B cell (primary cell): ENCODE results near the gene PP2D1. TPM values are rescaled to one million over a fixed set of nuclear protein-coding genes. Genes with fewer than 3 reads are reported as not detected.

Experiments
- ATAC-seq: fragments of 200-7000 bp; cut with Tn5 transposase; one replicate; pipeline ENCODE4 v1.10.0; 2021; ENCODE audit warnings: low read depth, mild to moderate bottlenecking, moderate number of reproducible peaks, moderate library complexity
- CTCF ChIA-PET: fragments of 350-600 bp; sonication (Branson Sonifier 250); formaldehyde crosslinking; loops from one replicate; lab custom pipeline; 2021; ENCODE audit warnings: antibody characterized with exemption, inconsistent platforms; lab: Charles Lee
- POLR2A ChIA-PET: fragments of 350-600 bp; sonication (Branson Sonifier 250); formaldehyde crosslinking; loops from one replicate; lab custom pipeline; 2021; ENCODE audit warnings: antibody characterized with exemption; lab: Charles Lee
- DNase-seq: peaks from one replicate; pipeline ENCODE4 v3.0.0; 2013
- H2AFZ ChIP-seq: 2 replicates; pipeline ENCODE4 v1.6.1; 2012; ENCODE audit warnings: mild to moderate bottlenecking, low read depth, low read length; ENCODE audit not compliant: insufficient read depth, poor library complexity, severe bottlenecking
- H3K27ac ChIP-seq, 2 donors: 1 replicate in 1 of 2; 2 replicates in 1 of 2; pipeline ENCODE4 v1.5.1; 2012 to 2013; ENCODE audit warnings: low read length in 2 of 2, mild to moderate bottlenecking in 2 of 2, moderate library complexity in 1 of 2
- H3K27me3 ChIP-seq, 4 experiments: fragments of 200-600 bp in 1 of 4; sonication (generic) in 1 of 4; replicated peaks in 1 of 4; 1 replicate in 2 of 4; 2 replicates in 2 of 4; pipeline versions ENCODE4 v1.6.1 to v1.7.0; 2013 to 2016; ENCODE audit warnings: low read length in 3 of 4, mild to moderate bottlenecking in 2 of 4, mixed read lengths in 1 of 4, moderate library complexity in 1 of 4; ENCODE audit not compliant: insufficient read depth in 4 of 4, control insufficient read depth in 3 of 4; ENCODE audit errors: control extremely low read depth in 1 of 4
- H3K36me3 ChIP-seq, 2 experiments: replicated peaks in 1 of 2; 1 replicate in 1 of 2; 2 replicates in 1 of 2; pipeline versions ENCODE4 v1.6.1 to v1.7.1; 2013; ENCODE audit warnings: low read length in 1 of 2; ENCODE audit not compliant: insufficient read depth in 2 of 2, control insufficient read depth in 1 of 2; ENCODE audit errors: control extremely low read depth in 1 of 2, extremely low read depth in 1 of 2
- H3K4me1 ChIP-seq, 2 donors: fragments of 200-600 bp in 1 of 2; sonication (generic) in 1 of 2; 1 replicate in 1 of 2; 2 replicates in 1 of 2; pipeline versions ENCODE4 v1.5.1 to v1.6.1; 2013 to 2017; ENCODE audit warnings: low read length in 2 of 2; ENCODE audit not compliant: control insufficient read depth in 2 of 2, insufficient read depth in 2 of 2
- H3K4me2 ChIP-seq: replicated peaks from 2 replicates; pipeline ENCODE3; 2012; ENCODE audit warnings: mild to moderate bottlenecking, low read depth, low read length; ENCODE audit not compliant: poor library complexity, severe bottlenecking
- H3K4me3 ChIP-seq, 5 experiments: fragments of 200-600 bp in 1 of 5; sonication (generic) in 1 of 5; 1 replicate in 3 of 5; 2 replicates in 2 of 5; pipeline versions ENCODE4 v1.5.1 to v1.7.0; 2011 to 2016; ENCODE audit warnings: low read length in 4 of 5, mild to moderate bottlenecking in 4 of 5, low read depth in 2 of 5, control low read depth in 1 of 5, moderate library complexity in 1 of 5; ENCODE audit not compliant: insufficient read depth in 1 of 5; ENCODE audit errors: control extremely low read depth in 1 of 5, extremely low read depth in 1 of 5
- H3K79me2 ChIP-seq: fragments of 200-600 bp; sonication (generic); one replicate; pipeline ENCODE4 v1.6.0; 2016; ENCODE audit warnings: low read length; ENCODE audit not compliant: control insufficient read depth, insufficient read depth
- H3K9ac ChIP-seq: fragments of 200-600 bp; sonication (generic); 2 replicates; pipeline ENCODE4 v1.6.1; 2017; ENCODE audit warnings: mild to moderate bottlenecking, low read length, moderate library complexity
- H3K9me3 ChIP-seq, 3 donors: one replicate each; pipeline versions ENCODE4 v1.6.1 to v1.7.1; 2013; ENCODE audit warnings: low read length in 2 of 3; ENCODE audit not compliant: control insufficient read depth in 2 of 3, insufficient read depth in 1 of 3; ENCODE audit errors: control extremely low read depth in 1 of 3
- H4K20me1 ChIP-seq: 2 replicates; pipeline ENCODE4 v1.6.0; 2012; ENCODE audit warnings: mild to moderate bottlenecking, low read length; ENCODE audit not compliant: insufficient read depth, control insufficient read depth, poor library complexity, severe bottlenecking
- H3K27ac Mint-ChIP-seq: one replicate; pipeline ENCODE4 v1.8.0; 2021; ENCODE audit warnings: mixed read lengths
- H3K27me3 Mint-ChIP-seq: one replicate; pipeline ENCODE4 v1.8.0; 2021; ENCODE audit warnings: mixed read lengths
- H3K4me1 Mint-ChIP-seq: one replicate; pipeline ENCODE4 v1.8.0; 2021; ENCODE audit warnings: mixed read lengths
- H3K4me3 Mint-ChIP-seq: one replicate; pipeline ENCODE4 v1.8.0; 2021; ENCODE audit warnings: mixed read lengths
- H3K9me3 Mint-ChIP-seq: one replicate; pipeline ENCODE4 v1.8.0; 2022; ENCODE audit warnings: mixed read lengths; ENCODE audit not compliant: insufficient read depth
- CTCF ChIP-seq: fragments of 200-600 bp; IDR thresholded peaks from one replicate; pipeline ENCODE4 v1.8.0; 2022; ENCODE audit warnings: antibody characterized with exemption, mild to moderate bottlenecking
- EZH2 ChIP-seq: IDR thresholded peaks from 2 replicates; pipeline ENCODE4 v1.6.1; 2012; ENCODE audit warnings: borderline replicate concordance, low read depth, mild to moderate bottlenecking, moderate library complexity, low read length; ENCODE audit not compliant: insufficient read depth, poor library complexity, severe bottlenecking
- WGBS: methylation state at CpG from one replicate; pipeline ENCODE4 v1.1.5; 2013; ENCODE audit warnings: missing lambda C conversion rate; ENCODE audit not compliant: insufficient coverage; 5-methylcytosine and 5-hydroxymethylcytosine counted together
- intact Hi-C: fragments of 100-400 bp; cut with micrococcal nuclease; formaldehyde crosslinking; loops from one replicate; pipeline ENCODE4 v1.10.0; 2022
- polyA plus RNA-seq: library from polyadenylated mRNA; depleted of rRNA; stranded (reverse); fragments of >200 nt; gene quantifications from 2 replicates; pipeline ENCODE4 v1.2.3, GENCODE V29; 2012
- total RNA-seq, 2 donors: library from RNA; stranded (reverse); fragments of 120-200 nt in 1 of 2; gene quantifications; 1 replicate in 1 of 2; 2 replicates in 1 of 2; pipeline versions ENCODE4 v1.2.3 to v1.2.4, GENCODE V29; 2013 to 2022

Gene PP2D1
- total and polyA plus RNA-seq, 2 donors (not counting 1 experiment from before 2014, with no cell fraction given), result not detected

GRCh38 chr3:20015525-20015924 lies 3.5 kb upstream of the PP2D1 start:
- ChIA-PET CTCF (interaction anchor here (0.8 kb wide), 1 partner anchor 69 kb away, joined by 3 read pairs; no protein-coding TSS in a partner anchor), POLR2A (no interaction called here)
- no peaks in the 10 kb centered on the region for H3K27me3 Mint-ChIP-seq
- H4K20me1 ChIP-seq, result no peaks in the 10 kb centered on the region
- no peak overlapping the region for H2AFZ ChIP-seq
- no peaks in the 10 kb centered on the region for H3K4me1 Mint-ChIP-seq
- intact Hi-C loops, result no loop called here
- H3K9me3 ChIP-seq, result no peaks in the 10 kb centered on the region
- ATAC-seq (no peak), DNase-seq (no peak)
- no CpG with 5 or more reads among the region's 1 CpG for WGBS
- H3K9ac ChIP-seq, result no peak overlapping the region
- no peak overlapping the region for H3K27ac ChIP-seq
- no peak overlapping the region for H3K4me2 ChIP-seq
- no peak overlapping the region for H3K27ac Mint-ChIP-seq
- H3K4me3 Mint-ChIP-seq, result no peak overlapping the region
- H3K36me3 ChIP-seq, result no peaks in the 10 kb centered on the region
- no peaks in the 10 kb centered on the region for H3K4me1 ChIP-seq
- H3K9me3 Mint-ChIP-seq, result no peaks in the 10 kb centered on the region
- H3K27me3 ChIP-seq, result no peaks in the 10 kb centered on the region
- TF ChIP-seq EZH2 (no peak), CTCF (no peak)
- H3K79me2 ChIP-seq, result no peaks in the 10 kb centered on the region
- H3K4me3 ChIP-seq, result no peak overlapping the region

- H3K27ac ChIP-seq, result no peak overlapping the region
- Mint-ChIP-seq H3K27me3 (no peaks in the 10 kb centered on the region), H3K9me3 (no peaks in the 10 kb centered on the region), H3K27ac (no peak overlapping the region), H3K4me3 (no peak overlapping the region), H3K4me1 (no peaks in the 10 kb centered on the region)
- no peak overlapping the region for H2AFZ ChIP-seq
- no peaks in the 10 kb centered on the region for H3K4me1 ChIP-seq
- no peaks in the 10 kb centered on the region for H3K79me2 ChIP-seq
- DNase-seq (no peak), ATAC-seq (no peak)
- TF ChIP-seq CTCF (no peak), EZH2 (no peak)
- H4K20me1 ChIP-seq, result no peaks in the 10 kb centered on the region
- no peaks in the 10 kb centered on the region for H3K27me3 ChIP-seq
- intact Hi-C loops, result no loop called here
- H3K4me2 ChIP-seq, result no peak overlapping the region
- H3K9ac ChIP-seq, result no peak overlapping the region
- H3K36me3 ChIP-seq, result no peaks in the 10 kb centered on the region
- 100% methylated on average over 1 of the region's 1 CpG for WGBS
- no peak overlapping the region for H3K4me3 ChIP-seq
- POLR2A ChIA-PET, result no interaction called here
- H3K9me3 ChIP-seq, result no peaks in the 10 kb centered on the region
- CTCF ChIA-PET, result no interaction called here
These were observed 1.3 kb upstream of the PP2D1 start for GRCh38 chr3:20013396-20013795.
